Left ventricle myocardium inferior (tissue), 1 donor: ENCODE data around the gene WDR44. TPM values are rescaled to one million over a fixed set of nuclear protein-coding genes. Genes with fewer than 3 reads are reported as not detected.

ENCODE experiments used
- DNase-seq: peaks from one replicate; pipeline ENCODE4 v3.0.0-alpha.2; 2020
- H3K27ac ChIP-seq: fragments of 200-600 bp; replicated peaks from 2 replicates; pipeline ENCODE4 v1.8.0; 2021
- H3K27me3 ChIP-seq: fragments of 200-600 bp; 2 replicates; pipeline ENCODE4 v1.8.0; 2021; ENCODE audit warnings: low read depth
- H3K36me3 ChIP-seq: fragments of 200-600 bp; 2 replicates; pipeline ENCODE4 v1.8.0; 2021
- H3K4me1 ChIP-seq: fragments of 200-600 bp; 2 replicates; pipeline ENCODE4 v1.8.0; 2021
- H3K4me3 ChIP-seq: fragments of 200-600 bp; 2 replicates; pipeline ENCODE4 v1.8.0; 2021; ENCODE audit warnings: mild to moderate bottlenecking, moderate library complexity
- H3K9me3 ChIP-seq: fragments of 200-600 bp; replicated peaks from 2 replicates; pipeline ENCODE4 v1.8.0; 2021
- intact Hi-C: fragments of 100-400 bp; cut with micrococcal nuclease; formaldehyde crosslinking; loops from one replicate; pipeline ENCODE4 v1.11.0; 2022
- microRNA-seq: library from miRNA; unstranded; fragments of <30 nt; microRNA quantifications from one replicate; pipeline ENCODE4 v1.2.0, GENCODE V29; 2020
- total RNA-seq: library from RNA; stranded (reverse); fragmentation: NEBNext Ultra II Directional; extraction: Animal tissue kit (Norgen Biotek cat#: 25700); gene quantifications from one replicate; pipeline ENCODE4 v1.2.1, GENCODE V29; 2021
- TF ChIP-seq, protein P1 (sequence below): fragments of 200-600 bp; IDR thresholded peaks from 2 replicates; pipeline ENCODE4 v1.8.0; 2021; ENCODE audit warnings: antibody characterized with exemption, mild to moderate bottlenecking, borderline replicate concordance
- donor health status: DM: no; HTN: yes; CAD: no; lungs with severe emphysema.

The WDR44 gene
- total RNA-seq, 1 donor from 2014 or later, result 13.4 TPM

- Histone ChIP-seq H3K4me1 (peaks cover 9% of the 10 kb centered on the region), H3K27ac (no peak overlapping the region), H3K4me3 (no peak overlapping the region), H3K27me3 (peaks cover 30% of the 10 kb centered on the region), H3K9me3 (no peaks in the 10 kb centered on the region), H3K36me3 (no peaks in the 10 kb centered on the region)
- DNase-seq, result no peak
- intact Hi-C loops, result no loop called here
- TF ChIP-seq, protein P1, sequence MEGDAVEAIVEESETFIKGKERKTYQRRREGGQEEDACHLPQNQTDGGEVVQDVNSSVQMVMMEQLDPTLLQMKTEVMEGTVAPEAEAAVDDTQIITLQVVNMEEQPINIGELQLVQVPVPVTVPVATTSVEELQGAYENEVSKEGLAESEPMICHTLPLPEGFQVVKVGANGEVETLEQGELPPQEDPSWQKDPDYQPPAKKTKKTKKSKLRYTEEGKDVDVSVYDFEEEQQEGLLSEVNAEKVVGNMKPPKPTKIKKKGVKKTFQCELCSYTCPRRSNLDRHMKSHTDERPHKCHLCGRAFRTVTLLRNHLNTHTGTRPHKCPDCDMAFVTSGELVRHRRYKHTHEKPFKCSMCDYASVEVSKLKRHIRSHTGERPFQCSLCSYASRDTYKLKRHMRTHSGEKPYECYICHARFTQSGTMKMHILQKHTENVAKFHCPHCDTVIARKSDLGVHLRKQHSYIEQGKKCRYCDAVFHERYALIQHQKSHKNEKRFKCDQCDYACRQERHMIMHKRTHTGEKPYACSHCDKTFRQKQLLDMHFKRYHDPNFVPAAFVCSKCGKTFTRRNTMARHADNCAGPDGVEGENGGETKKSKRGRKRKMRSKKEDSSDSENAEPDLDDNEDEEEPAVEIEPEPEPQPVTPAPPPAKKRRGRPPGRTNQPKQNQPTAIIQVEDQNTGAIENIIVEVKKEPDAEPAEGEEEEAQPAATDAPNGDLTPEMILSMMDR, result no peak
Measured at GRCh38 chrX:118499295-118499694, 153.4 kb downstream of the WDR44 start.

Small RNAs within 50 kb of the gene (microRNA-seq; reads per million reads assigned to microRNA genes)
- gene MIR1277, result 6.9 reads per million, percentile 20 among the genes with 10 or more reads in this experiment

Other genes with a start within 250 kb of the WDR44 start
- gene KLHL13, start 229.3 kb upstream of the WDR44 start, total RNA-seq, result 11.4 TPM
- 3.8 TPM for gene DOCK11, start 149.7 kb downstream of the WDR44 start, total RNA-seq